ENCODE results near the gene ETFA. TPM values are rescaled to one million over a fixed set of nuclear protein-coding genes. Genes with fewer than 3 reads are reported as not detected.
A peak's percentile ranks its signal among the peaks of the same experiment; 100 is the strongest.
"Not testable (repeated sequence)": the region's sequence is repeated elsewhere in the genome, so short reads cannot be mapped to it uniquely, and the experiment has no call there.

The ETFA gene
- total RNA-seq, 1 experiment from 2014 or later: 208 TPM

DNA sequence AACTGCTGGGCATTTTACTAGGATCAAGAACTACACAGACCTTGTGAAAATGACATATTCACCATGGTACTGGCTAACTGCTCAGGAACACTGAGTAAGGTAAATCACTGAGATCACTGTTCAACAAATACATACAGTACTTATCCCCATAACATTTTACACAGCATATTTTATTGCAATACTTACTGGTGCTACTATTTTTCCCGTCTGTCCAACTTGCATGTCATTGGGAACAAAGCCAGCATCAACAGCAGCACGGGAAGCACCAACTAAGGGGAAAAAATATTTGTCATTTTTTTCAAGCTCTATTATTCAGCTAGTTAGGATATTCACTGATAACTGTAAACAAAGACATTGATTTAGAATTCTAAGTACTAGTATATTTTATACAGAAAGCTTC, 37.0 kb downstream of the ETFA start:
- DNase-seq (ENCODE audit: low spot score): no peak

- DNase-seq (ENCODE audit: low spot score): no peak
Observed at GRCh38 chr15:76270876-76271275, 40.4 kb downstream of the ETFA start.

- no peak for DNase-seq (ENCODE audit: low spot score)
Observed at GRCh38 chr15:76267077-76267476, 44.2 kb downstream of the ETFA start.

DNA sequence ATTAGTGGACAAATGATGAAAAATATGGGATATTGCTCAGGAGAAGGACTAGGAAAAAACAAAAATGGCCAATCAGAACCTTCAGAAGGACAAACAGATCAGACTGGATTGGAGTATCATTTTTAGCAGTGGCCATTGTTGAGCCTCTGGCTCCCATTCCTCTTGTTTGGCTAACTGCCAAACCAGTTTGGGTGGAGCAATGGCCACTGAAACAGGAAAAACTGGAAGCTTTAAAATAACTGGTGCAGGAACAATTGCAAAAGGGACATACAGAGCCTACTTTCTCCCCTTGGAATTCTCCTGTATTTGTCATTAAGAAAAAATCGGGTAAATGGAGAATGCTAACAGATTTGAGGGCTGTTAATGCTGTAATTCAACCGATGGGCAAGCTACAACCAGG, 45.5 kb downstream of the ETFA start:
- not testable (repeated sequence) for DNase-seq (ENCODE audit: low spot score)

DNA sequence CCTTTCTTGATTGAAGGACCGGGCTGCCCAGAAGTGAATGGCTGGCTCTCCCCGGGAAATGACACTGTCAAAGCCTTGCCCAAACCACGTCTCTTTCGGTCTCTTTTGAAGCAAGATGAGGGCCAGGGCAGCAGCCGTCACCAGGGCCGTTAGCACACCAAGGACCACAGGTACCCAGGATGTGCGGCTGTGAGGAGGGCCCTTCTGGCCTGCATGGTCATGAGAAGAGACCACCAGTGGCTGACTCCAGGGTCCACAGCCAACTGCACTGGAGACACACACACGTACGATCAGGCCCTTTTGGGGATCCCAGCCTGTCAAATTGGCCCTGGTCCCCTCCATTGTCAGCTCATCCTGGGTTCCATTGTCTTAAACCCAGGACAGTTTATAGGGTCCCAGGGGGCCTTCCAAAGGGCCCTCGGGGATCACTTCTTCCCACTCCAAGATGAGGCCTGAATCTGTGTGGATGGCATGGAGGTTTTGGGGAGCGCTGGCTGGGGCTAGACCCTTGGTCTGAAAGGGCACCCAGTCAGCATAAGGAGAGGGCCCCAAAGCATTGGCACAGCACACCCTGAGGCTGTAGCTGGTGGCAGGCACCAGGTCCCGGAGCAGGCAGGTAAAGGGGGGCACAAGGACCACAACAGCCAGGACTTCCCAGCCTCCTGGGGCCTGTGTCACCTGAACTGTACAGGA, 50.9 kb downstream of the ETFA start:
- no peak for DNase-seq (ENCODE audit: low spot score)

DNA sequence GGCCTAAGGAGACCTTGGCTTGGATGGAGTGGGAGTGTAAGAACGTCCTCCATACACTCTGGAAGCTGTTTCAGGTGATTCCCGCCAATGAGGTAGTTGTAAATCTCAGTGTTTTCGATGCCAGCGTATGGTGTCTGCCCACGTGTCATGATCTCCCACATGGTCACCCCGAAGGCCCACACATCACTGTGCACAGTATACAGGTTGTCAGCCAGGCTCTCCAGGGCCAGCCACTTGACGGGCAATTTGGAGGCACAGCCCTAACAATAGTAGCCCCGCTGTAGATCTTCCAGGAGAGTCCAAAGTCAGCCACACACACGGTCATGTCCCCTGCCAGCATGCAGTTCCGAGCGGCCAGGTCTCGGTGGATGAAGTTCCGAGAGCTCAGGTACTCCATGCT, 51.9 kb downstream of the ETFA start:
- no peak for DNase-seq (ENCODE audit: low spot score)

DNA sequence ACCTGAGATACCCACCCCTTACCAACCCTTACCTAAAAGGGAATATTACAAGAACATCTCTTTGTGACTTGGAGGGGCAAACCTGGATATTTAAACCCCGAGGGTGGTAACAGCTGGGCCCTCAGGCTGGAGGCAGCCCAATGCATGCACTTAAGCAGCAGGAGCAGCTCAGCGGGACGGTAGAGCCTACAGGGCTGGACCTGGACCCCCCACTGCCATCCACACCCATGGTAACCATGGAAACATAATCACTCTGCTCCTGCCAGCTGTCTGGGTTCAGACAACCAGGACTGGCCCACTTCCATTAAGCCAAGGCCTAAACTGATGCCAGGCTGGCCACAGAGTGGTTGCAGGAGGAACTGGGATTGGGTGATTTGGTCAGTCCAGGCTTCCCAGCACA, 52.8 kb downstream of the ETFA start:
- DNase-seq (ENCODE audit: low spot score): no peak

GRCh38 chr15:76253691-76254473, 57.4 kb downstream of the ETFA start:
- no peak for DNase-seq (ENCODE audit: low spot score)

DNA sequence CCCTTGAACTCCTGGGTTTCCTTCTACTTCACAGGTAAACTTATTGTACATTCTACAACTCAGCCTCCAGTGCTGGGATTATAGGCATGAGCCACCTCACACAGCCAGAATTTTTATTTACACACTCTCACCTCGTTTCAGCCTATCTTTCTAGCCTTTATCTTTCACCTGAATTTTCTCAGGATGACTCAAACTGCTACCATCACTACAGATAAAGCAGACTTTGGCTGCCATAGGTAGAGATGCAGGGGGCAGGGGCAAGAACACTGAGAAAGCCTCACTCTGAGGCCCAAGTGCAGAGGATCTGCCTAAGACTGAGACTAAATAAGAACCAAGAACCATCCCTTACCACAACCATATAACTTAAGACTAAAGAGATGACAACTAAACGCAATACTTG, 59.0 kb downstream of the ETFA start:
- no peak for DNase-seq (ENCODE audit: low spot score)

DNA sequence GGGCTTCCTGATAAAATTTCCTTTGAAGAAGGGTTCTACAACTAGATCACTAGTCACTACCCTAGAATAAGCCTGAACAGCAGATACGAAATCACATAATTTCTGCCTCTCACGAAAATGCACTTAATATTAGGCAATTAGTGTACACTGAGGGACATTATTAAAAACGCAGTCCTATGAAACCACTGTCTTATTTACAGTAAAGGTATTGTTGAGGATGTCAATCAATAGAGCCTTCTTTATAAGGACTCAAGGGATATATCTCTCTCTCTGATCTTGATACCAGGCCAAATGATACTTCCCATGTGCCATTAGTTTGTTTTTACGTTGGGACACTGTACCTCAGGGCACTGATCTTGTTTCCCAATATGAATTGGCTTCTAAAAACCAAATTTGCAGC, 59.6 kb downstream of the ETFA start:
- DNase-seq (ENCODE audit: low spot score): no peak

DNA sequence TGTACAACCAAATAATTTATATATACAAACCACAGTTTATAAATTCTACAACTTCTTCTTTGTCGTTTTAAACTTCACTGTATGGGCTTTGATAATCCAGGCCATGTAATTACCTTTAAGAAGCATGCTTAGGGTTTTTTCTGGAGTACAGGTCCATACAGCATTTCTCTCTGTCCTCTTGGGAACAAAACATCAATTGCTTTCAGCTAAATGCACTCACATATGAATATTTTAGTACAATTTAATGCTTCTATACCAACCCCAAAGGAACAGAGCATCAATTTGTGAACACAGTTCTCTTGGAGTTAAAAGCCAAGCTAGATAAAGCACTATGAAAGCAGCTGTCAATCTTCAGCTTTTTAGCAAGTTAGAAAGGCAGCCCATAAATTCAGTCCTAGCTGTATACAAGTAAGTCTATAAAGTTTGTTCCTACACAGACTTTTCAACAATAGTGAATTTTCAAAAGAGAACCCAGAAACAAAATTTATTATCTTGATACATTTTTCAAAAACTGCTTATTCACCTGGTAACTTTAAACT, 66.1 kb downstream of the ETFA start:
- no peak for DNase-seq (ENCODE audit: low spot score)

- DNase-seq (ENCODE audit: low spot score): no peak
Observed at GRCh38 chr15:76239786-76240185, 71.5 kb downstream of the ETFA start.

GRCh38 chr15:76236350-76236749, 74.9 kb downstream of the ETFA start:
- DNase-seq (ENCODE audit: low spot score): no peak

DNA sequence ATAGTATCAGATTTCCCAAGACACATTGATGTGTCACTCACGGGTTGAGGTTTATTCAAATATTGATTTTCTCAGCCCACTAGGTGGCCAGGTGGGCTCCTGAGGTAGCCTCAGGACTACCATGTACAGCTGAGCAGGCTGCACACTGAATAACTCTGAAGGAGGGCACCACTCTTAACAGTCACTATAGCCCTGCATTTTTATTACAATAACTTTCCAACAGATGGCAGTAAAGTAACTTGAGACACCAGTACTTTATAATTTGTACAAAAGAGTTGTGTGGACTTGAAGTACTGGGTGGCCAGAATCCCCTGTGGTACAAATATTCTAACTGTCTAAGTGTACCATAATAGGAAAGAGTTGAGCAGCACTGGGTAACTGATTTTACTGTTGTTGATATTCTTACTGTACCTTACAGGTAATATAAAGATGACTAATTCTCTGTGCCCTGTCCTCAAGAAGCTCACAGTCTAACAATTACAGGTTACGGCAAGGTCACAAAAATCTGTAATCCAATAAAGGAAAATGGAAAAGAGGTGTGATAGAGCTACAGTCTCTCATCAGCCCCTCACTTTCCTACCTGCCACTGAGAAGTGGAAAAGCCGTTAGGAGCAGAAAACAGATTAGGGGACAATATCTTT, 76.0 kb downstream of the ETFA start:
- DNase-seq (ENCODE audit: low spot score): peak; percentile 42

GRCh38 chr15:76234337-76234889, 76.9 kb downstream of the ETFA start:
- DNase-seq (ENCODE audit: low spot score): no peak

DNA sequence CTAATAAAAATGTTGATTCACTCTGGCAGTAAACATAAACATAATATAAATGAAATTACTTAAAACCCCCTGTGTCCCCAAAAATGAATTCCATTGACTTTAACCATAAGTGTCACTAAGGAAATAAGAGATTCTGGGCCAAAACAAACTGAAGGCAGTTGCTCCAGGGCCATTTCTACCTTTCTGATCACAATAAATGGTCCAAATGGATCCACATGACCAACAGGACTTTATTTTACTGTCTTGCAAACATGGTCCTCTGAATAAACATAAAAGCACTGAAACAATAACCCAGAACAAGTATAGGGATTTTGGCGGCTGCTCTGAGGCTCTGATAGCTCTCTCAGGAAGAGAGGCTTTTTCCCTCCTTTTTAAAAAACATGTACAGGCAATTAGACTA, 77.3 kb downstream of the ETFA start:
- DNase-seq (ENCODE audit: low spot score): no peak

DNA sequence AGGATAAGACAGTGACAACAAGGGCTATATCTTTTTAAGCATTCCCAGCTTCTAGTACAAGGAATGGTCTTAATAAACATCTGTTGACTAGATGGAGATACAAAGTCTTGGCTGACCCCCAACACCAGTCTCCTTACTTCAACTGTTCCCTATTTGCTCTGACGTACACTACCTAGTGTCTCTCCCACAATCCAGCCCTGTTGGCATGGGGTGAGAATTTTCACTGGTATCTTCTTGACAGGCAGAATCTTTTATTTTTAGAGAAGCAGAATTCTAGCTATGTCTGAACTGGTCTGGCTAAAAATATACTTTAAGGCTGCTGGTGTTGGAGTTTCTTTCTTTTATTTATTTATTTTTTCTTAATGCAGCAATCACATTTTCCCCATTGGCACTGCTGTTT, 82.0 kb downstream of the ETFA start:
- DNase-seq (ENCODE audit: low spot score): no peak

GRCh38 chr15:76223521-76223920, 87.7 kb downstream of the ETFA start:
- no peak for DNase-seq (ENCODE audit: low spot score)

GRCh38 chr15:76222159-76222558, 89.1 kb downstream of the ETFA start:
- DNase-seq (ENCODE audit: low spot score): no peak

DNA sequence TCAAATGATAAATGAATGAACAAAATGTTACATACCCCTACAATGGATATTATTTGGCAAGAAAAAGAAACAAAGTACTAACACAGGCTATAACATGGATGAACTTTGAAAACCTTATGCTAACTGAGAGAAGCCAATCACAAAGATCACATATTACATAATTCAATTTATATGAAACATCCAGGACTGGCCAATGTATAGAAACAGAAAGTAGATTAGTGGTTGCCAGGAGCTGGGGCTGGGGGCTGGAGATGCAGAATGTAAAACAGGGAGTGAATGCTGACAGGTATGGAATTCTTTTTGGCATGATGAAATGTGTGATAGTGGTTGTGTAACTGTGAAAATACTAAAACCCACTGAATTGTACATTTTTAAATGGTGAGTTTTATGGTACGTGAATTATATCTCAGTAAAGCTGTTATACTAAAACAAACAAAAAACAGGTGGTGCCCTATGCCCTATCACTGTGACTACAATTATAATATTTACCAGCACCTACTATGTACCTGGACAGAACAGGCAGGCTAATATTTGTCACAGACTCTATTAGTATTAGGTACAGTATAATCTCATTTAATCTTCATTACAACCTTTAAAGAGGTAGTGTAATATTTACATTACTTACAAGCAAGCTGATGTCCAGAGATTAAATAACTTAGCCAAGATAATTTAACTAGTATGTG, 90.0 kb downstream of the ETFA start:
- no peak for DNase-seq (ENCODE audit: low spot score)

DNA sequence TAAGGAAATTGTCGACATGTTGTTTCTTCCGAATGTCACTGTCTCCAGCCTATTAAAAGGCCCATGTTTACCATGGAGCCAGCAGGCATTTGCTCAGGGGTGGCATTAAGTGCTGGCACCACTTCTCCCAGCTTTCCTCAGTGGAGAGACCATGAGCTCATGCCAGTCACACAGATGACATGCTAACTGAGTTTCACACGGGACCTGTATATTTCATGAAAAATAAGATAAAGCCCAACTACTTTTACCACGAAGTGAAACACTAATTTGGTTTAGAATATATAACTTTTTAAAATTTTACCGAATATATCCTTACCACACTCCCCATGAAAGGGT, 93.4 kb downstream of the ETFA start:
- no peak for DNase-seq (ENCODE audit: low spot score)
